ENCODE data around the gene RAPGEF1. TPM values are rescaled to one million over a fixed set of nuclear protein-coding genes. Genes with fewer than 3 reads are reported as not detected.

RAPGEF1 gene
- total and polyA plus RNA-seq, 2 of the 13 experiments (the other 11 are each of a cell fraction or from before 2014, with no cell fraction given) = 21.2 to 38.9 TPM

DNA sequence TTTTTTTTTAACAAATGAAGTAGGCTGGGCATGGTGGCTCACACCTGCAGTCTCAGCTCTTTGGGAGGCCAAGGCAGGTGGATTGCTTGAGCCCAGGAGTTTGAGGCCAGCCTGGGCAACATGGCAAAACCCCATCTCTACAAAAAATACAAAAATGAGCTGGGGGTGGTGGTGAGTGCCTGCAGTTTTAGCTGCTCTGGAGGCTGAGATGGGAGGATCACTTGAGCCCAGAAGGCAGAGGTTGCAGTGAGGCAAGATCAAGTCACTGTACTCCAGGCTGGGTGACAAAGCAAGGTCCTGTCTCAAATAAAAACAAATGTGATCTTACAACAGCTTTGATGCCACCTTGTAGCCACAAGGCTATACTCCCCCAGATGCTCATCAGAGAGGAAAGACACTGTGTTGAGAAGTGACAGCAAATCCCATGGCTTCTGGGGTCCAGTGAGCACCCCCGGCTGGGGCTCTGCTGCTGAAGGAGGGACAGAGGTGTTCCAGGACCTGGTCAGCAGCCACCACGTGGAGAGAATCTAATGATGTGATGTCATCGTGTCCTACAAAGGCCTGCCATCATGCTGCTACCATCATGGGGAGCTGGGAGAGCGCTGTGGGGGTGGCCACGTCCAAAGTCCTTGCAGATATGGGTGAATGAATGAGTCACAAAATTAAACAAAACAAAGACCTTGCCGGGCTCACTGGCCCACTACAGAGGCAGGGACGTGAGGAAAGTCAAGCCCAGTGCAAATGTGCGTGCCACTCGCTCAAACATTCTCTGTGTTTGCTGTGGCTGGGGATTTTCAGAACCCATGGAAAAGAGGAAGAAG, 133.9 kb downstream of the RAPGEF1 start (continued):
- TF ChIP-seq, protein P1, sequence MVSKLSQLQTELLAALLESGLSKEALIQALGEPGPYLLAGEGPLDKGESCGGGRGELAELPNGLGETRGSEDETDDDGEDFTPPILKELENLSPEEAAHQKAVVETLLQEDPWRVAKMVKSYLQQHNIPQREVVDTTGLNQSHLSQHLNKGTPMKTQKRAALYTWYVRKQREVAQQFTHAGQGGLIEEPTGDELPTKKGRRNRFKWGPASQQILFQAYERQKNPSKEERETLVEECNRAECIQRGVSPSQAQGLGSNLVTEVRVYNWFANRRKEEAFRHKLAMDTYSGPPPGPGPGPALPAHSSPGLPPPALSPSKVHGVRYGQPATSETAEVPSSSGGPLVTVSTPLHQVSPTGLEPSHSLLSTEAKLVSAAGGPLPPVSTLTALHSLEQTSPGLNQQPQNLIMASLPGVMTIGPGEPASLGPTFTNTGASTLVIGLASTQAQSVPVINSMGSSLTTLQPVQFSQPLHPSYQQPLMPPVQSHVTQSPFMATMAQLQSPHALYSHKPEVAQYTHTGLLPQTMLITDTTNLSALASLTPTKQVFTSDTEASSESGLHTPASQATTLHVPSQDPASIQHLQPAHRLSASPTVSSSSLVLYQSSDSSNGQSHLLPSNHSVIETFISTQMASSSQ (IDR thresholded peaks at IDR 0.05; ENCODE audit: low read depth) = no peak
- TF ChIP-seq, protein P1 (CRISPR knock-in tag; IDR thresholded peaks at IDR 0.05; ENCODE audit: borderline replicate concordance) = peak; percentile 29; the same call in 1 of the 2 replicates
- TF ChIP-seq, protein P2, sequence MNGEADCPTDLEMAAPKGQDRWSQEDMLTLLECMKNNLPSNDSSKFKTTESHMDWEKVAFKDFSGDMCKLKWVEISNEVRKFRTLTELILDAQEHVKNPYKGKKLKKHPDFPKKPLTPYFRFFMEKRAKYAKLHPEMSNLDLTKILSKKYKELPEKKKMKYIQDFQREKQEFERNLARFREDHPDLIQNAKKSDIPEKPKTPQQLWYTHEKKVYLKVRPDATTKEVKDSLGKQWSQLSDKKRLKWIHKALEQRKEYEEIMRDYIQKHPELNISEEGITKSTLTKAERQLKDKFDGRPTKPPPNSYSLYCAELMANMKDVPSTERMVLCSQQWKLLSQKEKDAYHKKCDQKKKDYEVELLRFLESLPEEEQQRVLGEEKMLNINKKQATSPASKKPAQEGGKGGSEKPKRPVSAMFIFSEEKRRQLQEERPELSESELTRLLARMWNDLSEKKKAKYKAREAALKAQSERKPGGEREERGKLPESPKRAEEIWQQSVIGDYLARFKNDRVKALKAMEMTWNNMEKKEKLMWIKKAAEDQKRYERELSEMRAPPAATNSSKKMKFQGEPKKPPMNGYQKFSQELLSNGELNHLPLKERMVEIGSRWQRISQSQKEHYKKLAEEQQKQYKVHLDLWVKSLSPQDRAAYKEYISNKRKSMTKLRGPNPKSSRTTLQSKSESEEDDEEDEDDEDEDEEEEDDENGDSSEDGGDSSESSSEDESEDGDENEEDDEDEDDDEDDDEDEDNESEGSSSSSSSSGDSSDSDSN (CRISPR knock-in tag; IDR thresholded peaks at IDR 0.05) = no peak
- TF ChIP-seq ZFP37 (CRISPR knock-in tag; IDR thresholded peaks at IDR 0.05; ENCODE audit: borderline replicate concordance) (peak; percentile 81; the same call in 1 of the 2 replicates), ZNF7 (CRISPR knock-in tag; IDR thresholded peaks at IDR 0.05) (no peak), STAG1 (CRISPR knock-in tag; IDR thresholded peaks at IDR 0.05) (peak; percentile 40), MTF1 (CRISPR knock-in tag; IDR thresholded peaks at IDR 0.05) (no peak), RBAK (CRISPR knock-in tag; IDR thresholded peaks at IDR 0.05) (no peak), MLX (CRISPR knock-in tag; IDR thresholded peaks at IDR 0.05) (peak; percentile 88), MED8 (CRISPR knock-in tag; IDR thresholded peaks at IDR 0.05; ENCODE audit: insufficient replicate concordance) (no peak), ZNF703 (CRISPR knock-in tag; IDR thresholded peaks at IDR 0.05; ENCODE audit: borderline replicate concordance) (no peak), XRCC5 (optimal IDR thresholded peaks at IDR 0.05; ENCODE audit: low read length) (no peak), ATF1 (CRISPR knock-in tag; IDR thresholded peaks at IDR 0.05) (peak; percentile 74), ZFP1 (CRISPR knock-in tag; IDR thresholded peaks at IDR 0.05) (0 out of 2 replicates have a peak, but pooled peaks have one; percentile 76), DNMT1 (CRISPR knock-in tag; IDR thresholded peaks at IDR 0.05) (no peak), ZFY (CRISPR knock-in tag; IDR thresholded peaks at IDR 0.05) (peak; percentile 73), ZBTB7B (CRISPR knock-in tag; IDR thresholded peaks at IDR 0.05) (peak; percentile 75; the same call in 1 of the 2 replicates), ZNF180 (CRISPR knock-in tag; IDR thresholded peaks at IDR 0.05; ENCODE audit: borderline replicate concordance, low read depth) (no peak), SSRP1 (CRISPR knock-in tag; IDR thresholded peaks at IDR 0.05) (no peak), CREB1 (IDR thresholded peaks at IDR 0.05) (peak; percentile 91), CREB1 (CRISPR knock-in tag; IDR thresholded peaks at IDR 0.05) (peak; percentile 92)
- TF ChIP-seq, protein P3, sequence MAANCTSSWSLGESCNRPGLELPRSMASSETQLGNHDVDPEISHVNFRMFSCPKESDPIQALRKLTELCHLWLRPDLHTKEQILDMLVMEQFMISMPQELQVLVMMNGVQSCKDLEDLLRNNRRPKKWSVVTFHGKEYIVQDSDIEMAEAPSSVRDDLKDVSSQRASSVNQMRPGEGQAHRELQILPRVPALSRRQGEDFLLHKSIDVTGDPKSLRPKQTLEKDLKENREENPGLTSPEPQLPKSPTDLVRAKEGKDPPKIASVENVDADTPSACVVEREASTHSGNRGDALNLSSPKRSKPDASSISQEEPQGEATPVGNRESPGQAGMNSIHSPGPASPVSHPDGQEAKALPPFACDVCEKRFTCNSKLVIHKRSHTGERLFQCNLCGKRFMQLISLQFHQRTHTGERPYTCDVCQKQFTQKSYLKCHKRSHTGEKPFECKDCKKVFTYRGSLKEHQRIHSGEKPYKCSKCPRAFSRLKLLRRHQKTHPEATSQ (CRISPR knock-in tag; IDR thresholded peaks at IDR 0.05; ENCODE audit: borderline replicate concordance) = no peak
- TF ChIP-seq, protein P4, sequence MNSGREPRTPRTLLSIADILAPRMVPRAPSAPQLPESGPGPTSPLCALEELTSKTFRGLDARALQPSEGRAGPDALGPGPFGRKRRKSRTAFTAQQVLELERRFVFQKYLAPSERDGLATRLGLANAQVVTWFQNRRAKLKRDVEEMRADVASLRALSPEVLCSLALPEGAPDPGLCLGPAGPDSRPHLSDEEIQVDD (CRISPR knock-in tag; IDR thresholded peaks at IDR 0.05; ENCODE audit: borderline replicate concordance) = no peak
